Esophagus squamous epithelium (tissue), 4 donors: ENCODE results near the gene RARRES2.

Source experiments
- POLR2A ChIP-seq, 4 donors: fragments of 450-650 bp; IDR thresholded peaks; one replicate each; pipeline ENCODE4 v1.6.1; 2017; ENCODE audit warnings: antibody characterized with exemption in 4 of 4, mild to moderate bottlenecking in 4 of 4, moderate library complexity in 3 of 4
- TF ChIP-seq, protein P1 (sequence below), 6 experiments: fragments of 450-650 bp in 4 of 6; fragments of 200-600 bp in 2 of 6; sonication (generic) in 2 of 6; IDR thresholded peaks; one replicate each; pipeline ENCODE4 v1.5.1; 2016 to 2019; ENCODE audit warnings: antibody characterized with exemption in 6 of 6, mild to moderate bottlenecking in 4 of 6, moderate library complexity in 4 of 6

DNA sequence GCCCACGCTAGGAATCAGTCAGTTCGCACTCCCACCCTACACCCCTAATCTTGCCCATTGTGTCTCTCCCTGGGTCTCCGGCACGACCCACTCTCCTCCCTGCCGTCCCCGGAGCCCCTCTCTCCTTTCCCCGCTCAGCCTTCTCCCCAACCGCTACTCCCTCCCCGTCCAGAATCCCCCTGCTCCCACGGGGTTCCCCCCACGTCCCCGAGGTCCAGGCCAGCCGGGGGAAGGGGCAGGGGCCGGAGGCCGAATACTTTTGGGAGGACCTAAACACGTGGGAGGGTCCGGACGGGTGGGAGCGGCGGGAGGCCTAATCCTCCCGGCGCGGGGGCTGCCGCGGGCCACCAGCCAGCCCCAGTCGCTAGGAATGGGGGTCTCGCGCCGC lies 560 bp downstream of the RARRES2 start:
- TF ChIP-seq, protein P1, sequence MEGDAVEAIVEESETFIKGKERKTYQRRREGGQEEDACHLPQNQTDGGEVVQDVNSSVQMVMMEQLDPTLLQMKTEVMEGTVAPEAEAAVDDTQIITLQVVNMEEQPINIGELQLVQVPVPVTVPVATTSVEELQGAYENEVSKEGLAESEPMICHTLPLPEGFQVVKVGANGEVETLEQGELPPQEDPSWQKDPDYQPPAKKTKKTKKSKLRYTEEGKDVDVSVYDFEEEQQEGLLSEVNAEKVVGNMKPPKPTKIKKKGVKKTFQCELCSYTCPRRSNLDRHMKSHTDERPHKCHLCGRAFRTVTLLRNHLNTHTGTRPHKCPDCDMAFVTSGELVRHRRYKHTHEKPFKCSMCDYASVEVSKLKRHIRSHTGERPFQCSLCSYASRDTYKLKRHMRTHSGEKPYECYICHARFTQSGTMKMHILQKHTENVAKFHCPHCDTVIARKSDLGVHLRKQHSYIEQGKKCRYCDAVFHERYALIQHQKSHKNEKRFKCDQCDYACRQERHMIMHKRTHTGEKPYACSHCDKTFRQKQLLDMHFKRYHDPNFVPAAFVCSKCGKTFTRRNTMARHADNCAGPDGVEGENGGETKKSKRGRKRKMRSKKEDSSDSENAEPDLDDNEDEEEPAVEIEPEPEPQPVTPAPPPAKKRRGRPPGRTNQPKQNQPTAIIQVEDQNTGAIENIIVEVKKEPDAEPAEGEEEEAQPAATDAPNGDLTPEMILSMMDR (IDR thresholded peaks at IDR 0.05): no peak
- no peak for TF ChIP-seq POLR2A (IDR thresholded peaks at IDR 0.05)
